Astrocyte (in vitro differentiated cells and primary cell): ENCODE results near the gene PMP22.

ENCODE experiments used
- CTCF ChIP-seq: IDR thresholded peaks from 2 replicates; pipeline ENCODE4 v1.5.1; 2011; ENCODE audit warnings: low read depth, mild to moderate bottlenecking, inconsistent platforms, low read length, moderate library complexity; ENCODE audit not compliant: insufficient read depth
- EZH2 ChIP-seq: IDR thresholded peaks from 2 replicates; pipeline ENCODE4 v1.6.1; 2012; ENCODE audit warnings: mild to moderate bottlenecking, low read length, inconsistent platforms; ENCODE audit not compliant: insufficient read depth

- TF ChIP-seq CTCF (no peak), EZH2 (no peak)
These were observed 20.3 kb upstream of the PMP22 start for GRCh38 chr17:15285466-15285865.
